Peyer's patch (tissue), 4 donors: ENCODE results near the gene C15orf62.

Experiments
- CTCF ChIP-seq, 6 experiments: fragments of 450-650 bp in 4 of 6; fragments of 200-600 bp in 2 of 6; sonication (generic) in 1 of 6; IDR thresholded peaks; one replicate each; pipeline ENCODE4 v1.5.1; 2017 to 2019; ENCODE audit warnings: antibody characterized with exemption in 6 of 6, mild to moderate bottlenecking in 3 of 6, moderate library complexity in 1 of 6
- POLR2A ChIP-seq, 2 donors: fragments of 450-650 bp; IDR thresholded peaks; one replicate each; pipeline ENCODE4 v1.5.1; 2017; ENCODE audit warnings: antibody characterized with exemption in 2 of 2, mild to moderate bottlenecking in 2 of 2, moderate library complexity in 2 of 2

GRCh38 chr15:40743921-40744814, 25.6 kb upstream of the C15orf62 start:
- TF ChIP-seq CTCF (IDR thresholded peaks at IDR 0.05) = no peak
- TF ChIP-seq POLR2A (IDR thresholded peaks at IDR 0.05) = no peak
